ENCODE measurements around the gene NDUFS2. TPM values are rescaled to one million over a fixed set of nuclear protein-coding genes. Genes with fewer than 3 reads are reported as not detected.

Gene NDUFS2
- total and polyA plus RNA-seq, 10 of the 15 experiments (the other 5 are each of a cell fraction or from before 2014, with no cell fraction given) = 66.5 to 215 (median 148) TPM

DNA sequence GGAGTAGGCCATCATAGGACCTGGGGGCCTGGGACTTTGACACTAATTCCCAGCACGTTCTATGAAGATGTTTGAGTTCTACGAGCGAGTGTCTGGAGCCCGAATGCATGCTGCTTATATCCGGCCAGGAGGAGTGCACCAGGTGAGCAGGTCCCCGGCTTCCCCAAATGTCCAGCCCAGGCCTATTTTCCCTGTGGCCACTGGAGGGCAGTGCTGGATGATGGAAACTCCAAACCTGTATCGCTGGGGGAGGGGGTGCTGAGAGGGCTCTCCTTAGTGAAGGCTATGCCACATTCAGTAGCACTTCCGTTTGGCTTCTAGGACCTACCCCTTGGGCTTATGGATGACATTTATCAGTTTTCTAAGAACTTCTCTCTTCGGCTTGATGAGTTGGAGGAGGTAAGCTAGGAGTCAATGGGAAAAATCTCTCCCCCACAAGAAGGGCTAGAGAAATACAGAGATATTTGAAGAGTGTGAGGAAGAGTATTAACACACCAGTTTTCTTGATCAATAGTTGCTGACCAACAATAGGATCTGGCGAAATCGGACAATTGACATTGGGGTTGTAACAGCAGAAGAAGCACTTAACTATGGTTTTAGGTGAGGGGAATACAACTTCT lies 7.7 kb downstream of the NDUFS2 start (continued):
- TF ChIP-seq, protein P1, sequence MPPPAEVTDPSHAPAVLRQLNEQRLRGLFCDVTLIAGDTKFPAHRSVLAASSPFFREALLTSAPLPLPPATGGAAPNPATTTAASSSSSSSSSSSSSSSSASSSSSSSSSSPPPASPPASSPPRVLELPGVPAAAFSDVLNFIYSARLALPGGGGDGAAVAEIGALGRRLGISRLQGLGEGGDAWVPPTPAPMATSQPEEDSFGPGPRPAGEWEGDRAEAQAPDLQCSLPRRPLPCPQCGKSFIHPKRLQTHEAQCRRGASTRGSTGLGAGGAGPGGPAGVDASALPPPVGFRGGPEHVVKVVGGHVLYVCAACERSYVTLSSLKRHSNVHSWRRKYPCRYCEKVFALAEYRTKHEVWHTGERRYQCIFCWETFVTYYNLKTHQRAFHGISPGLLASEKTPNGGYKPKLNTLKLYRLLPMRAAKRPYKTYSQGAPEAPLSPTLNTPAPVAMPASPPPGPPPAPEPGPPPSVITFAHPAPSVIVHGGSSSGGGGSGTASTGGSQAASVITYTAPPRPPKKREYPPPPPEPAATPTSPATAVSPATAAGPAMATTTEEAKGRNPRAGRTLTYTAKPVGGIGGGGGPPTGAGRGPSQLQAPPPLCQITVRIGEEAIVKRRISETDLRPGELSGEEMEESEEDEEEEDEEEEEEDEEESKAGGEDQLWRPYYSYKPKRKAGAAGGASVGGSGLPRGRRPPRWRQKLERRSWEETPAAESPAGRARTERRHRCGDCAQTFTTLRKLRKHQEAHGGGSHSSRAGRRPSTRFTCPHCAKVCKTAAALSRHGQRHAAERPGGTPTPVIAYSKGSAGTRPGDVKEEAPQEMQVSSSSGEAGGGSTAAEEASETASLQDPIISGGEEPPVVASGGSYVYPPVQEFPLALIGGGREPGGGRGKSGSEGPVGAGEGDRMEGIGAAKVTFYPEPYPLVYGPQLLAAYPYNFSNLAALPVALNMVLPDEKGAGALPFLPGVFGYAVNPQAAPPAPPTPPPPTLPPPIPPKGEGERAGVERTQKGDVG (CRISPR knock-in tag; IDR thresholded peaks at IDR 0.05) = no peak
- TF ChIP-seq MEF2B (IDR thresholded peaks at IDR 0.05; ENCODE audit: partially characterized antibody, poor library complexity, severe bottlenecking) = no peak
- no peak for TF ChIP-seq SREBF2 (IDR thresholded peaks at IDR 0.05; ENCODE audit: low read length)
- TF ChIP-seq JUND (IDR thresholded peaks at IDR 0.05; ENCODE audit: low read depth, low read length) = no peak
- no peak for TF ChIP-seq CEBPB (IDR thresholded peaks at IDR 0.05; ENCODE audit: borderline replicate concordance in 1 of 2, low read depth in 2 of 2, low read length in 2 of 2)
- TF ChIP-seq, protein P2, sequence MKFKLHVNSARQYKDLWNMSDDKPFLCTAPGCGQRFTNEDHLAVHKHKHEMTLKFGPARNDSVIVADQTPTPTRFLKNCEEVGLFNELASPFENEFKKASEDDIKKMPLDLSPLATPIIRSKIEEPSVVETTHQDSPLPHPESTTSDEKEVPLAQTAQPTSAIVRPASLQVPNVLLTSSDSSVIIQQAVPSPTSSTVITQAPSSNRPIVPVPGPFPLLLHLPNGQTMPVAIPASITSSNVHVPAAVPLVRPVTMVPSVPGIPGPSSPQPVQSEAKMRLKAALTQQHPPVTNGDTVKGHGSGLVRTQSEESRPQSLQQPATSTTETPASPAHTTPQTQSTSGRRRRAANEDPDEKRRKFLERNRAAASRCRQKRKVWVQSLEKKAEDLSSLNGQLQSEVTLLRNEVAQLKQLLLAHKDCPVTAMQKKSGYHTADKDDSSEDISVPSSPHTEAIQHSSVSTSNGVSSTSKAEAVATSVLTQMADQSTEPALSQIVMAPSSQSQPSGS (IDR thresholded peaks at IDR 0.05; ENCODE audit: low read length) = no peak
- no peak for TF ChIP-seq CBX5 (IDR thresholded peaks at IDR 0.05; ENCODE audit: low read depth)
- TF ChIP-seq, protein P3, sequence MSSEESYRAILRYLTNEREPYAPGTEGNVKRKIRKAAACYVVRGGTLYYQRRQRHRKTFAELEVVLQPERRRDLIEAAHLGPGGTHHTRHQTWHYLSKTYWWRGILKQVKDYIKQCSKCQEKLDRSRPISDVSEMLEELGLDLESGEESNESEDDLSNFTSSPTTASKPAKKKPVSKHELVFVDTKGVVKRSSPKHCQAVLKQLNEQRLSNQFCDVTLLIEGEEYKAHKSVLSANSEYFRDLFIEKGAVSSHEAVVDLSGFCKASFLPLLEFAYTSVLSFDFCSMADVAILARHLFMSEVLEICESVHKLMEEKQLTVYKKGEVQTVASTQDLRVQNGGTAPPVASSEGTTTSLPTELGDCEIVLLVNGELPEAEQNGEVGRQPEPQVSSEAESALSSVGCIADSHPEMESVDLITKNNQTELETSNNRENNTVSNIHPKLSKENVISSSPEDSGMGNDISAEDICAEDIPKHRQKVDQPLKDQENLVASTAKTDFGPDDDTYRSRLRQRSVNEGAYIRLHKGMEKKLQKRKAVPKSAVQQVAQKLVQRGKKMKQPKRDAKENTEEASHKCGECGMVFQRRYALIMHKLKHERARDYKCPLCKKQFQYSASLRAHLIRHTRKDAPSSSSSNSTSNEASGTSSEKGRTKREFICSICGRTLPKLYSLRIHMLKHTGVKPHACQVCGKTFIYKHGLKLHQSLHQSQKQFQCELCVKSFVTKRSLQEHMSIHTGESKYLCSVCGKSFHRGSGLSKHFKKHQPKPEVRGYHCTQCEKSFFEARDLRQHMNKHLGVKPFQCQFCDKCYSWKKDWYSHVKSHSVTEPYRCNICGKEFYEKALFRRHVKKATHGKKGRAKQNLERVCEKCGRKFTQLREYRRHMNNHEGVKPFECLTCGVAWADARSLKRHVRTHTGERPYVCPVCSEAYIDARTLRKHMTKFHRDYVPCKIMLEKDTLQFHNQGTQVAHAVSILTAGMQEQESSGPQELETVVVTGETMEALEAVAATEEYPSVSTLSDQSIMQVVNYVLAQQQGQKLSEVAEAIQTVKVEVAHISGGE (CRISPR knock-in tag; IDR thresholded peaks at IDR 0.05) = no peak
- TF ChIP-seq BACH1 (IDR thresholded peaks at IDR 0.05; ENCODE audit: borderline replicate concordance) = 0 out of 2 replicates have a peak, but pooled peaks have one; percentile 19
- no peak for TF ChIP-seq ATF7 (IDR thresholded peaks at IDR 0.05; ENCODE audit: low read depth)
- TF ChIP-seq EZH2 (IDR thresholded peaks at IDR 0.05; ENCODE audit: borderline replicate concordance, control insufficient read depth, low read depth, low read length) = no peak
- TF ChIP-seq EGR1 (IDR thresholded peaks at IDR 0.05; ENCODE audit: borderline replicate concordance in 1 of 2, low read depth in 2 of 2, low read length in 2 of 2) = no peak
- TF ChIP-seq NR2C2 (IDR thresholded peaks at IDR 0.05; ENCODE audit: borderline replicate concordance, control insufficient read depth, insufficient read length, low read depth) = no peak
- TF ChIP-seq FOXK2 (IDR thresholded peaks at IDR 0.05) = no peak
- TF ChIP-seq TARDBP (IDR thresholded peaks at IDR 0.05; ENCODE audit: borderline replicate concordance) = no peak
- TF ChIP-seq, protein P4, sequence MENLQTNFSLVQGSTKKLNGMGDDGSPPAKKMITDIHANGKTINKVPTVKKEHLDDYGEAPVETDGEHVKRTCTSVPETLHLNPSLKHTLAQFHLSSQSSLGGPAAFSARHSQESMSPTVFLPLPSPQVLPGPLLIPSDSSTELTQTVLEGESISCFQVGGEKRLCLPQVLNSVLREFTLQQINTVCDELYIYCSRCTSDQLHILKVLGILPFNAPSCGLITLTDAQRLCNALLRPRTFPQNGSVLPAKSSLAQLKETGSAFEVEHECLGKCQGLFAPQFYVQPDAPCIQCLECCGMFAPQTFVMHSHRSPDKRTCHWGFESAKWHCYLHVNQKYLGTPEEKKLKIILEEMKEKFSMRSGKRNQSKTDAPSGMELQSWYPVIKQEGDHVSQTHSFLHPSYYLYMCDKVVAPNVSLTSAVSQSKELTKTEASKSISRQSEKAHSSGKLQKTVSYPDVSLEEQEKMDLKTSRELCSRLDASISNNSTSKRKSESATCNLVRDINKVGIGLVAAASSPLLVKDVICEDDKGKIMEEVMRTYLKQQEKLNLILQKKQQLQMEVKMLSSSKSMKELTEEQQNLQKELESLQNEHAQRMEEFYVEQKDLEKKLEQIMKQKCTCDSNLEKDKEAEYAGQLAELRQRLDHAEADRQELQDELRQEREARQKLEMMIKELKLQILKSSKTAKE (IDR thresholded peaks at IDR 0.05; ENCODE audit: low read depth, poor library complexity, severe bottlenecking) = no peak
- TF ChIP-seq ESRRA (IDR thresholded peaks at IDR 0.05; ENCODE audit: low read length) = no peak
- TF ChIP-seq GABPA (IDR thresholded peaks at IDR 0.05; ENCODE audit: low read depth) = peak; percentile 55; the same call in 1 of the 2 replicates
- no peak for TF ChIP-seq IRF4 (IDR thresholded peaks at IDR 0.05; ENCODE audit: low read depth, low read length)
- no peak for TF ChIP-seq RBBP5 (conservative IDR thresholded peaks at IDR 0.05)
- no peak for TF ChIP-seq PAX5 (IDR thresholded peaks at IDR 0.05; ENCODE audit: borderline replicate concordance, low read depth, low read length)
